Central memory CD8-positive, alpha-beta T cell (primary cell): ENCODE data around the gene STPG3.
"Not testable (repeated sequence)": the region's sequence is repeated elsewhere in the genome, so short reads cannot be mapped to it uniquely, and the experiment has no call there.

Experiments
- ATAC-seq: fragments of 150-1000 bp; cut with Tn5 transposase; replicated peaks from 2 replicates; pipeline ENCODE4 v1.10.0; 2022; ENCODE audit warnings: mild to moderate bottlenecking, moderate FRiP score, moderate number of reproducible peaks; ENCODE audit not compliant: poor library complexity, severe bottlenecking; ENCODE audit errors: extremely low read depth
- DNase-seq, 2 donors: peaks; one replicate each; pipeline ENCODE4 v3.0.0; 2021; ENCODE audit warnings: low spot score in 2 of 2
- H3K27ac Mint-ChIP-seq: one replicate; pipeline ENCODE4 v1.8.0; 2022; ENCODE audit warnings: low read depth, mild to moderate bottlenecking, moderate library complexity, mixed read lengths
- H3K27me3 Mint-ChIP-seq: one replicate; pipeline ENCODE4 v1.8.0; 2022; ENCODE audit warnings: mixed read lengths
- H3K36me3 Mint-ChIP-seq: one replicate; pipeline ENCODE4 v1.8.0; 2022; ENCODE audit warnings: mild to moderate bottlenecking, moderate library complexity, mixed read lengths; ENCODE audit not compliant: insufficient read depth
- H3K4me1 Mint-ChIP-seq: one replicate; pipeline ENCODE4 v1.8.0; 2022; ENCODE audit warnings: mixed read lengths
- H3K4me3 Mint-ChIP-seq: one replicate; pipeline ENCODE4 v1.8.0; 2022; ENCODE audit warnings: mild to moderate bottlenecking, moderate library complexity, mixed read lengths
- H3K9me3 Mint-ChIP-seq: one replicate; pipeline ENCODE4 v1.8.0; 2022; ENCODE audit warnings: mixed read lengths

The STPG3 gene

GRCh38 chr9:137240841-137241489 is 10.1 kb upstream of the STPG3 start, which contains the start of gene TUBB4B:
Gene TUBB4B (plus strand): TSS chr9:137241287. CDS start chr9:137241361, 74 bp downstream.
- Mint-ChIP-seq H3K27me3 (no peaks in the 10 kb centered on the region), H3K4me3 (peak within 1 kb of the TSS; percentile 92), H3K9me3 (no peaks in the 10 kb centered on the region), H3K27ac (peak within 1 kb of the TSS; percentile 88), H3K4me1 (peaks cover 24% of the 10 kb centered on the region), H3K36me3 (peaks cover 25% of the 10 kb centered on the region)
- DNase-seq (peak; percentile 91 to 98), ATAC-seq (peak; percentile 86)

DNA sequence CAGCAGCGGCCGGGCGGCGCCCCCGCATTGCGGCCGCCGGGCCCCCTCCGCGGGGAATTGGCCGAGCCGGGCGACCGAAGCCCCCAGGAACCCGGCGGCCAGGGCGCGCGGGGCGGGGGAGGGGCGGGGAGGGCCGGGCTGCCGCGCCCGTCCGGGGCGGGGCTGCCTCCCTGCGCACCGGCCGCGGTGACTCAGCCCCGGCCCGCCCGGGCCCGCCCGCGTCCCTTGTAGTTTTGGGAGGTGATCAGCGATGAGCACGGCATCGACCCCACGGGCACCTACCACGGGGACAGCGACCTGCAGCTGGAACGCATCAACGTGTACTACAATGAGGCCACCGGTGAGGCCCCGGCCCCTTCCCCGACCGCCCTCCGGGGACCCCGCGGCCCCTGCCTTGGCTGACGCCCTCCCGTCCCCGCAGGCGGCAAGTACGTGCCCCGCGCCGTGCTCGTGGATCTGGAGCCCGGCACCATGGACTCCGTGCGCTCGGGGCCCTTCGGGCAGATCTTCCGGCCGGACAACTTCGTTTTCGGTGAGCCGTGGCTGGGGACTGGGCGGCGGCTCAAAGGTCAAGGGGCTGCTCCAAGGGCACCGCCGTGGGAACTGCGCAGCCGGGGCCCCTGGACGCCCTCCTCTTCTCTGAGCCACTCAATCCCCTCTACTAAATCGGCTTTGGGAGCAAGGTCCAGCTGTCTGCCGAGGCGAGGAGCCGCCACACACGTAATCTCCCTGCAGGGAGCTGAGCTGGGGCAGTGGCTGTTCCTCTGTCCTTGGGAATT is 9.4 kb upstream of the STPG3 start:
- Mint-ChIP-seq H3K36me3 (peaks cover 25% of the 10 kb centered on the region), H3K4me3 (peak overlapping the region; percentile 92), H3K4me1 (peaks cover 24% of the 10 kb centered on the region), H3K27ac (peak overlapping the region; percentile 88), H3K27me3 (no peaks in the 10 kb centered on the region), H3K9me3 (no peaks in the 10 kb centered on the region)
- ATAC-seq, result peak; percentile 17
- no peak for DNase-seq

GRCh38 chr9:137242269-137243203 is 8.6 kb upstream of the STPG3 start:
- H3K4me1 Mint-ChIP-seq, result peaks cover 24% of the 10 kb centered on the region

GRCh38 chr9:137243266-137243625 is 7.8 kb upstream of the STPG3 start:
- H3K4me3 Mint-ChIP-seq, result peak overlapping the region; percentile 92
- not testable (repeated sequence) for H3K27me3 Mint-ChIP-seq, H3K27ac Mint-ChIP-seq

More at GRCh38 chr9:137242269-137243203, 8.6 kb upstream of the STPG3 start:
- Mint-ChIP-seq H3K27me3 (no peaks in the 10 kb centered on the region), H3K4me3 (peak overlapping the region; percentile 92), H3K36me3 (peaks cover 25% of the 10 kb centered on the region), H3K27ac (peak overlapping the region; percentile 88), H3K9me3 (no peaks in the 10 kb centered on the region)
- ATAC-seq (no peak), DNase-seq (no peak)

GRCh38 chr9:137243626-137244485 is 7.2 kb upstream of the STPG3 start:
- H3K9me3 Mint-ChIP-seq, result no peaks in the 10 kb centered on the region
- no peaks in the 10 kb centered on the region for H3K27me3 Mint-ChIP-seq
- DNase-seq, result no peak
- H3K4me1 Mint-ChIP-seq, result peaks cover 24% of the 10 kb centered on the region
- no peak overlapping the region for H3K27ac Mint-ChIP-seq
- ATAC-seq, result no peak
- peaks cover 25% of the 10 kb centered on the region for H3K36me3 Mint-ChIP-seq
- peak overlapping the region; percentile 92 for H3K4me3 Mint-ChIP-seq

More at GRCh38 chr9:137243266-137243625, 7.8 kb upstream of the STPG3 start:
- not testable (repeated sequence) for DNase-seq, H3K9me3 Mint-ChIP-seq, ATAC-seq
- H3K4me1 Mint-ChIP-seq, result peaks cover 24% of the 10 kb centered on the region
- peaks cover 25% of the 10 kb centered on the region for H3K36me3 Mint-ChIP-seq

- ATAC-seq (no peak), DNase-seq (no peak)
- Mint-ChIP-seq H3K4me3 (no peak overlapping the region), H3K4me1 (peaks cover 24% of the 10 kb centered on the region), H3K27ac (no peak overlapping the region), H3K36me3 (peaks cover 25% of the 10 kb centered on the region), H3K27me3 (no peaks in the 10 kb centered on the region), H3K9me3 (no peaks in the 10 kb centered on the region)
These were observed 6.3 kb upstream of the STPG3 start for GRCh38 chr9:137244486-137245449.

DNA sequence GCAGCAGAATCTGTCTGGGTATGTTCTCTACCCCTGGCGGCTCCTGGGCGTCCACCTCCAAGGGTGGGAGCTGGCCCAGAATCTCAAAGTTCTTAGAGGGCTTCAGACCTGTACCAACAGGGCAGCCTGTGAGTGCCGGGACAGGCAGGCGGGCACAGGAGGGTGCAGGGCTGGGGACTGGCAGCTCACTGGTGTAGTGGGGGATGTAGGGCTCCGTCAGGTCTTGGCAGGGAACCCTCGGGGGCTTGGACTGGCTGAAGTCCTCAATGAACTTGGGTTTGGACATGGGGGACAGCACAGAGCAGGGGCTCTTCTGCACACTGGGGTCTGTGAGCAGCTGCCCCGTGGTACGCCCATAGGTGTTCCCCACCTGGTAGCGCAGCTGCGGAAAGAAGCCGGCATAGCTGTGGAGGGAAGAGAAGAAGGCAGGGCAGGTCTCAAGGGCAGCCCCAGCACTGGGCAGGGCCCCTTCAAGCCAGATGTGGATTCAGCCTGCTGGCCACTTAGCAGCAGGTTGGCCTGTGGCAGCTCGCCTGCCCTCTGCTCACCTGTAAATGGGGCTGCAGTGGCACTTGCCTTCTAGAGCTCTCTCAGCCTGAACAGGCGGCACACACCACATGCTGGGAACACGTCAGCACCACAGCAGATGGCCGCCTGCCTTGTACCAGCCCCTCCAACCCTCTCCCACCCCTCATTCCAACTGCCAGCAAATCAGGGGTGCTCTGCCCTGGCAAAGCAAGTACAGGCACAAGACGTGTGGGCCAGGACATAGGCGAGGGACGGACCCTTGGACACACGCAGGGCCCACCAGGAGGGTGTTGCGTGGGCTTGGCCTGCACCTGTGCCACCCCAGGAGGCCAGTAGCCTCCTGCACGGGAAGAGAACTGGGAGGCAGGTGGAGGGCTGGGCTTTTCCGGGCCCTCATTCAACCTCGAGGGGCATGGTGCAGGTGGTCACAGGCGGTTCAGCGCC is 5.3 kb upstream of the STPG3 start:
- H3K27ac Mint-ChIP-seq, result peak overlapping the region; percentile 57
- DNase-seq, result no peak
- H3K4me1 Mint-ChIP-seq, result peaks cover 24% of the 10 kb centered on the region
- no peak overlapping the region for H3K4me3 Mint-ChIP-seq
- H3K27me3 Mint-ChIP-seq, result no peaks in the 10 kb centered on the region
- peaks cover 23% of the 10 kb centered on the region for H3K36me3 Mint-ChIP-seq
- no peaks in the 10 kb centered on the region for H3K9me3 Mint-ChIP-seq
- no peak for ATAC-seq

DNA sequence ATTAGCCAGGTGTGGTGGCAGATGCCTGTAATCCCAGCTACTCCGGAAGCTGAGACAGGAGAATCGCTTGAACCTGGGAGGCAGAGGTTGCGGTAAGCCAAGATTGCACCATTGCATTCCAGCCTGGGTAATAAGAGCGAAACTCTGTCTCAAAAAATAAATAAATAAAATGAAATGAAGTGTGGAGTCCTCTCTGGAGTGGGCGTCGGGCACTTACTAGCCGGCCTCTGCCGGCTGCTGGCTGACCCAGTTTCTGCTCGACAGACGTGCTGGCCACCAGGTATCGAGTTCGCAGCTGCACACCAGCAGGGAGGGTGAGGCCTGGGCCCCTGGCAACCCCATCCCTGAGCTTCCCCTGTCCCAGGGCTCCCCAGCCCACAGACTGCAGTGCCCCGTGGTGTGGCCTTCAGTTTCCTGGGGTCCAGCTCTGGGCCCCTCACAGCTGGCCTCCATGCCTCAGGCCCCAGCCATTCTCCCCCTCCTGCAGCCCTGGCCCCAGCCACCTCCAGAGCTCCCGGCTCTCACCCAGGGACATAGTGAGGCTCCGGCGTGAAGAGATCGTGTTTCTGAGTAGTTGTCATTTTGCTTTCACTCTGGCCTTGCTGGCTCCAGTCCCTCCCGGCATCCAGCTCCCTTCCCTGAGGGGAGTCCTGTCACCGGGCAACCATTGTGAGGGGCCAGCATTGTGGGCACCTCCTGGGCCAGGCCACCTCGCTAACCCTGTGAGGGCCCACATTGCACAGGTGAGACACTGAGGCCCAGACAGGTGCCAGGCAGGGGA is 3.8 kb upstream of the STPG3 start:
- peaks cover 15% of the 10 kb centered on the region for H3K4me1 Mint-ChIP-seq
- H3K27ac Mint-ChIP-seq, result no peak overlapping the region
- H3K36me3 Mint-ChIP-seq, result peaks cover 12% of the 10 kb centered on the region
- H3K9me3 Mint-ChIP-seq, result no peaks in the 10 kb centered on the region
- H3K27me3 Mint-ChIP-seq, result no peaks in the 10 kb centered on the region
- DNase-seq (no peak), ATAC-seq (no peak)
- no peak overlapping the region for H3K4me3 Mint-ChIP-seq

DNA sequence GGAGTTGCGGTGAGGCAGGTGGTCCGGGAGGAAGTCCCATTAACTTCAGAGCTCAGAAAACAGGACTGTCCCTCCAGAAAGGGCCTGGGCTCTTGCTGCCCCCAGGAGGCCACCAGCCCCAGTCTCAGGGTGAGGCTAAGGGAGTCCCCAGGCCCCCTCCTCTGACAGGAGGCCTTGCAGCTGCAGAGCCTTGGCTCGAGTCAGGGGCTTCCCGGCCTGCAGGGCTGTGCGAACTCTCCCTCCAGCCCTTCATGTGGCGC is 3.2 kb upstream of the STPG3 start:
- H3K4me3 Mint-ChIP-seq, result no peak overlapping the region
- no peak for ATAC-seq
- peaks cover 10% of the 10 kb centered on the region for H3K4me1 Mint-ChIP-seq
- H3K27me3 Mint-ChIP-seq, result no peaks in the 10 kb centered on the region
- no peak for DNase-seq
- peaks cover 7% of the 10 kb centered on the region for H3K36me3 Mint-ChIP-seq
- no peak overlapping the region for H3K27ac Mint-ChIP-seq
- H3K9me3 Mint-ChIP-seq, result no peaks in the 10 kb centered on the region
